ENCODE data around the gene HDAC9.
A peak's percentile ranks its signal among the peaks of the same experiment; 100 is the strongest.

The HDAC9 gene

GRCh38 chr7:18508443-18509427 is 13.2 kb downstream of the HDAC9 start (continued):
- no peak for TF ChIP-seq TSHZ2 (CRISPR knock-in tag; IDR thresholded peaks at IDR 0.05)

GRCh38 chr7:18509481-18509880 is 13.9 kb downstream of the HDAC9 start:
- peak; percentile 15 for ATAC-seq
- TF ChIP-seq RARB (CRISPR knock-in tag; IDR thresholded peaks at IDR 0.05) (no peak), TCF4 (CRISPR knock-in tag; IDR thresholded peaks at IDR 0.05; ENCODE audit: borderline replicate concordance) (no peak), ZNF565 (CRISPR knock-in tag; conservative IDR thresholded peaks at IDR 0.05; ENCODE audit: low read depth) (no peak), BACH2 (CRISPR knock-in tag; IDR thresholded peaks at IDR 0.05; ENCODE audit: borderline replicate concordance) (no peak), PPARA (CRISPR knock-in tag; IDR thresholded peaks at IDR 0.05; ENCODE audit: borderline replicate concordance) (no peak), ZFP30 (CRISPR knock-in tag; IDR thresholded peaks at IDR 0.05) (no peak), ZC3H10 (CRISPR knock-in tag; IDR thresholded peaks at IDR 0.05) (no peak), GLIS3 (CRISPR knock-in tag; IDR thresholded peaks at IDR 0.05) (no peak), CSRNP3 (CRISPR knock-in tag; IDR thresholded peaks at IDR 0.05) (no peak), SNAI2 (CRISPR knock-in tag; IDR thresholded peaks at IDR 0.05) (no peak), PATZ1 (CRISPR knock-in tag; IDR thresholded peaks at IDR 0.05; ENCODE audit: borderline replicate concordance) (no peak), TOX (CRISPR knock-in tag; IDR thresholded peaks at IDR 0.05; ENCODE audit: borderline replicate concordance) (no peak), CSDC2 (CRISPR knock-in tag; IDR thresholded peaks at IDR 0.05) (no peak), OSR1 (CRISPR knock-in tag; IDR thresholded peaks at IDR 0.05) (no peak)

GRCh38 chr7:18511351-18512140 is 16.0 kb downstream of the HDAC9 start:
- no peak for ATAC-seq
- TF ChIP-seq ZFP30 (CRISPR knock-in tag; IDR thresholded peaks at IDR 0.05) (no peak), SNAI2 (CRISPR knock-in tag; IDR thresholded peaks at IDR 0.05) (no peak), ZNF8 (CRISPR knock-in tag; IDR thresholded peaks at IDR 0.05) (no peak), POU6F1 (CRISPR knock-in tag; IDR thresholded peaks at IDR 0.05; ENCODE audit: borderline replicate concordance, low read depth) (no peak), GLIS3 (CRISPR knock-in tag; IDR thresholded peaks at IDR 0.05) (no peak), CREB5 (CRISPR knock-in tag; IDR thresholded peaks at IDR 0.05; ENCODE audit: low read depth) (no peak), ISL1 (CRISPR knock-in tag; IDR thresholded peaks at IDR 0.05) (peak; percentile 18; the same call in 1 of the 2 replicates)

All from SK-N-SH treated with all-trans-retinoic acid at 6 μM for 48 hours (cell line).